HepG2 (cell line): ENCODE data around the gene FRG1. TPM values are rescaled to one million over a fixed set of nuclear protein-coding genes. Genes with fewer than 3 reads are reported as not detected.
A peak's percentile ranks its signal among the peaks of the same experiment; 100 is the strongest.

Source experiments
- FOXP1 ChIP-seq, 2 experiments: fragments of 450-650 bp in 1 of 2; IDR thresholded peaks; 2 replicates each; pipeline ENCODE4 v1.6.1; 2017 to 2018; ENCODE audit warnings: antibody characterized with exemption in 1 of 2
- GABPA ChIP-seq, 2 experiments: IDR thresholded peaks; 2 replicates each; pipeline ENCODE4 v1.6.1; 2011 to 2016; ENCODE audit warnings: low read depth in 2 of 2, low read length in 1 of 2, missing biosample characterization in 1 of 2, missing genetic modification characterization in 1 of 2
- KAT7 ChIP-seq: IDR thresholded peaks from 2 replicates; pipeline ENCODE4 v1.6.1; 2018; ENCODE audit warnings: borderline replicate concordance, missing compliant biosample characterization
- SSRP1 ChIP-seq: IDR thresholded peaks from 2 replicates; pipeline ENCODE4 v1.6.1; 2016; ENCODE audit warnings: control low read depth
- ZBTB42 ChIP-seq: sonication (generic); formaldehyde crosslinking; IDR thresholded peaks from 2 replicates; pipeline ENCODE4 v1.5.0; 2020; ENCODE audit warnings: mild to moderate bottlenecking, missing genetic modification reagents
- ZFP36 ChIP-seq: fragments of 150-350 bp; IDR thresholded peaks from 2 replicates; pipeline ENCODE4 v1.6.1; 2018; ENCODE audit warnings: borderline replicate concordance, low read length, low read depth; ENCODE audit not compliant: partially characterized antibody
- ZNF703 ChIP-seq: sonication (generic); formaldehyde crosslinking; IDR thresholded peaks from 2 replicates; pipeline ENCODE4 v1.5.1; 2020; ENCODE audit warnings: missing genetic modification reagents, mild to moderate bottlenecking, moderate library complexity, borderline replicate concordance
- ZNF773 ChIP-seq: sonication (generic); formaldehyde crosslinking; IDR thresholded peaks from 2 replicates; pipeline ENCODE4 v1.4.0; 2020; ENCODE audit warnings: missing genetic modification reagents, borderline replicate concordance
- polyA plus RNA-seq, 8 experiments: library from polyadenylated mRNA; depleted of rRNA in 3 of 8; stranded (reverse) in 7 of 8; unstranded in 1 of 8; fragments of >200 nt; fragmentation: Illumina TruSeq in 4 of 8; extraction: Trizol in 4 of 8; gene quantifications; 2 replicates each; pipeline versions ENCODE4 v1.2.1 to v1.2.3, GENCODE V29; 2011 to 2016; ENCODE audit warnings: low read depth in 4 of 8, missing spikeins in 1 of 8, mixed read lengths in 1 of 8; ENCODE audit not compliant: insufficient read depth in 1 of 8
- total RNA-seq, 5 experiments: library from RNA; depleted of rRNA; stranded (reverse); fragments of >200 nt; fragmentation: Illumina TruSeq; extraction: Trizol; gene quantifications; 2 replicates each; pipeline ENCODE4 v1.2.3, GENCODE V29; 2016; ENCODE audit warnings: low read depth in 1 of 5
- TF ChIP-seq, protein P1 (sequence below): sonication (generic); formaldehyde crosslinking; IDR thresholded peaks from one replicate; pipeline ENCODE4 v1.5.1; 2020; ENCODE audit warnings: mild to moderate bottlenecking, missing genetic modification reagents; ENCODE audit errors: not compliant biosample characterization
- TF ChIP-seq, protein P2 (sequence below): sonication (generic); formaldehyde crosslinking; IDR thresholded peaks from 2 replicates; pipeline ENCODE4 v1.4.0; 2020; ENCODE audit warnings: missing genetic modification reagents
- TF ChIP-seq, protein P3 (sequence below): sonication (generic); formaldehyde crosslinking; IDR thresholded peaks from 2 replicates; pipeline ENCODE4 v1.4.0; 2020; ENCODE audit warnings: missing genetic modification reagents

Gene FRG1
- total and polyA plus RNA-seq, 2 of the 13 experiments (the other 11 are each of a cell fraction or from before 2014, with no cell fraction given), result 5.7 to 42.6 TPM

DNA sequence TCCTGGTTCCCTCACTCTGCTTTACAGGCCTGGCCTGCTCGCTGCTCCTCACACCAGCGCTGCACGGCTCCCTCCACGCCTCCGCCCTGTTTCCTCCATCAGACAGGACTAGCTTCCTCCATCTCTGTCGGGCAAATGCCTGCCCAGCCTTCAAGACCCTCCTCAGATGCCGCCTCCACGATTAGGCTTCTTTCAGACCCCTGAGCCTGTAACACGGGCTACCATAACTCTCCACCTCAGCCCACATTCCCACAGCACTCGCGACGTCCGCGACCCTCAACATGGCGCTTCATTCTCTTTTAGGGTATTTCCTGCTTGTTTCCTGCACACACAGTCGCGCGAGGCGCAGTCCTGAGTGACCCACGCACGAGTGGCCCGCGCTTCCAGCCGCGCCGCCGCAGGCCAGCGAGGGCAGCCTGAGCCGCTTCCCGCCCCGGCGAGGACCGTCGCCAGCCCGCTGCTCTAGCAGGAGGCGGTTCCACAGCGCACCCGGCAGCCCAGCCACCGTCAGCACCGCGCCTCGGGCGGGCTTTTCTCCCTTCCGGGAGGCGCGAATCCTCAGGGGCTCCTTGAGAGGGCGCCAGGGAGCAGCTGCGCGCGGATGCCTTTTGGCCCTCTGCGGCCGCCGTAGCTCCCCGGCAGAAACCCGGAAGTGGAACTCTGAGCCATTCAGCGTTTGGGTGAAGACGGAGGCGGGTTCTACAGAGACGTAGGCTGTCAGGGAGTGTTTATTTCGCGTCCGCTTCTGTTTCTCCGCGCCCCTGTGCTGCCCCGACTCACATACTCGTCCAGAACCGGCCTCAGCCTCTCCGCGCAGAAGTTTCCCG lies at the start of gene FRG1 (continued):
- TF ChIP-seq, protein P1, sequence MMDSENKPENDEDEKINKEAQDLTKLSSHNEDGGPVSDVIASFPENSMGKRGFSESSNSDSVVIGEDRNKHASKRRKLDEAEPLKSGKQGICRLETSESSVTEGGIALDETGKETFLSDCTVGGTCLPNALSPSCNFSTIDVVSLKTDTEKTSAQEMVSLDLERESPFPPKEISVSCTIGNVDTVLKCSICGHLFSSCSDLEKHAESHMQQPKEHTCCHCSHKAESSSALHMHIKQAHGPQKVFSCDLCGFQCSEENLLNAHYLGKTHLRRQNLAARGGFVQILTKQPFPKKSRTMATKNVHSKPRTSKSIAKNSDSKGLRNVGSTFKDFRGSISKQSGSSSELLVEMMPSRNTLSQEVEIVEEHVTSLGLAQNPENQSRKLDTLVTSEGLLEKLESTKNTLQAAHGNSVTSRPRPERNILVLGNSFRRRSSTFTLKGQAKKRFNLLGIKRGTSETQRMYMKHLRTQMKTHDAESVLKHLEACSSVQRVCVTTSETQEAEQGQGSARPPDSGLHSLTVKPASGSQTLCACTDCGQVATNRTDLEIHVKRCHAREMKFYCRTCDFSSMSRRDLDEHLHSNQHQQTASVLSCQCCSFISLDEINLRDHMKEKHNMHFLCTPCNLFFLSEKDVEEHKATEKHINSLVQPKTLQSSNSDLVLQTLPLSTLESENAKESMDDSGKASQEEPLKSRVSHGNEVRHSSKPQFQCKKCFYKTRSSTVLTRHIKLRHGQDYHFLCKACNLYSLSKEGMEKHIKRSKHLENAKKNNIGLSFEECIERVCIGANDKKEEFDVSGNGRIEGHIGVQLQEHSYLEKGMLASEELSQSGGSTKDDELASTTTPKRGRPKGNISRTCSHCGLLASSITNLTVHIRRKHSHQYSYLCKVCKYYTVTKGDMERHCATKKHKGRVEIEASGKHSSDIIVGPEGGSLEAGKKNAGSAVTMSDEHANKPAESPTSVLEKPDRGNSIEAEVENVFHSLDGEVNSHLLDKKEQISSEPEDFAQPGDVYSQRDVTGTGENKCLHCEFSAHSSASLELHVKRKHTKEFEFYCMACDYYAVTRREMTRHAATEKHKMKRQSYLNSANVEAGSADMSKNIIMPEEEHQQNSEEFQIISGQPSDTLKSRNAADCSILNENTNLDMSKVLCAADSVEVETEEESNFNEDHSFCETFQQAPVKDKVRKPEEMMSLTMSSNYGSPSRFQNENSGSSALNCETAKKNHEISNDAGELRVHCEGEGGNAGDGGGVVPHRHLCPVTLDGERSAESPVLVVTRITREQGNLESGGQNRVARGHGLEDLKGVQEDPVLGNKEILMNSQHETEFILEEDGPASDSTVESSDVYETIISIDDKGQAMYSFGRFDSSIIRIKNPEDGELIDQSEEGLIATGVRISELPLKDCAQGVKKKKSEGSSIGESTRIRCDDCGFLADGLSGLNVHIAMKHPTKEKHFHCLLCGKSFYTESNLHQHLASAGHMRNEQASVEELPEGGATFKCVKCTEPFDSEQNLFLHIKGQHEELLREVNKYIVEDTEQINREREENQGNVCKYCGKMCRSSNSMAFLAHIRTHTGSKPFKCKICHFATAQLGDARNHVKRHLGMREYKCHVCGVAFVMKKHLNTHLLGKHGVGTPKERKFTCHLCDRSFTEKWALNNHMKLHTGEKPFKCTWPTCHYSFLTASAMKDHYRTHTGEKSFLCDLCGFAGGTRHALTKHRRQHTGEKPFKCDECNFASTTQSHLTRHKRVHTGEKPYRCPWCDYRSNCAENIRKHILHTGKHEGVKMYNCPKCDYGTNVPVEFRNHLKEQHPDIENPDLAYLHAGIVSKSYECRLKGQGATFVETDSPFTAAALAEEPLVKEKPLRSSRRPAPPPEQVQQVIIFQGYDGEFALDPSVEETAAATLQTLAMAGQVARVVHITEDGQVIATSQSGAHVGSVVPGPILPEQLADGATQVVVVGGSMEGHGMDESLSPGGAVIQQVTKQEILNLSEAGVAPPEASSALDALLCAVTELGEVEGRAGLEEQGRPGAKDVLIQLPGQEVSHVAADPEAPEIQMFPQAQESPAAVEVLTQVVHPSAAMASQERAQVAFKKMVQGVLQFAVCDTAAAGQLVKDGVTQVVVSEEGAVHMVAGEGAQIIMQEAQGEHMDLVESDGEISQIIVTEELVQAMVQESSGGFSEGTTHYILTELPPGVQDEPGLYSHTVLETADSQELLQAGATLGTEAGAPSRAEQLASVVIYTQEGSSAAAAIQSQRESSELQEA (CRISPR knock-in tag), result peak; percentile 92
- TF ChIP-seq ZNF773 (CRISPR knock-in tag) (0 out of 2 replicates have a peak, but pooled peaks have one; percentile 75), KAT7 (CRISPR knock-in tag) (peak; percentile 85; the same call in 1 of the 2 replicates), ZFP36 (no peak), SSRP1 (CRISPR knock-in tag) (no peak), FOXP1 (IDR thresholded peaks at IDR 0.05) (no peak), FOXP1 (CRISPR knock-in tag; IDR thresholded peaks at IDR 0.05) (0 out of 2 replicates have a peak, but pooled peaks have one; percentile 17), ZBTB42 (CRISPR knock-in tag) (peak; percentile 82; the same call in 1 of the 2 replicates), ZNF703 (CRISPR knock-in tag) (no peak; the same call in 1 of the 2 replicates), GABPA (IDR thresholded peaks at IDR 0.05; ENCODE audit: low read depth, low read length) (peak; percentile 61), GABPA (CRISPR knock-in tag; IDR thresholded peaks at IDR 0.05; ENCODE audit: low read depth) (peak; percentile 93)
- TF ChIP-seq, protein P2, sequence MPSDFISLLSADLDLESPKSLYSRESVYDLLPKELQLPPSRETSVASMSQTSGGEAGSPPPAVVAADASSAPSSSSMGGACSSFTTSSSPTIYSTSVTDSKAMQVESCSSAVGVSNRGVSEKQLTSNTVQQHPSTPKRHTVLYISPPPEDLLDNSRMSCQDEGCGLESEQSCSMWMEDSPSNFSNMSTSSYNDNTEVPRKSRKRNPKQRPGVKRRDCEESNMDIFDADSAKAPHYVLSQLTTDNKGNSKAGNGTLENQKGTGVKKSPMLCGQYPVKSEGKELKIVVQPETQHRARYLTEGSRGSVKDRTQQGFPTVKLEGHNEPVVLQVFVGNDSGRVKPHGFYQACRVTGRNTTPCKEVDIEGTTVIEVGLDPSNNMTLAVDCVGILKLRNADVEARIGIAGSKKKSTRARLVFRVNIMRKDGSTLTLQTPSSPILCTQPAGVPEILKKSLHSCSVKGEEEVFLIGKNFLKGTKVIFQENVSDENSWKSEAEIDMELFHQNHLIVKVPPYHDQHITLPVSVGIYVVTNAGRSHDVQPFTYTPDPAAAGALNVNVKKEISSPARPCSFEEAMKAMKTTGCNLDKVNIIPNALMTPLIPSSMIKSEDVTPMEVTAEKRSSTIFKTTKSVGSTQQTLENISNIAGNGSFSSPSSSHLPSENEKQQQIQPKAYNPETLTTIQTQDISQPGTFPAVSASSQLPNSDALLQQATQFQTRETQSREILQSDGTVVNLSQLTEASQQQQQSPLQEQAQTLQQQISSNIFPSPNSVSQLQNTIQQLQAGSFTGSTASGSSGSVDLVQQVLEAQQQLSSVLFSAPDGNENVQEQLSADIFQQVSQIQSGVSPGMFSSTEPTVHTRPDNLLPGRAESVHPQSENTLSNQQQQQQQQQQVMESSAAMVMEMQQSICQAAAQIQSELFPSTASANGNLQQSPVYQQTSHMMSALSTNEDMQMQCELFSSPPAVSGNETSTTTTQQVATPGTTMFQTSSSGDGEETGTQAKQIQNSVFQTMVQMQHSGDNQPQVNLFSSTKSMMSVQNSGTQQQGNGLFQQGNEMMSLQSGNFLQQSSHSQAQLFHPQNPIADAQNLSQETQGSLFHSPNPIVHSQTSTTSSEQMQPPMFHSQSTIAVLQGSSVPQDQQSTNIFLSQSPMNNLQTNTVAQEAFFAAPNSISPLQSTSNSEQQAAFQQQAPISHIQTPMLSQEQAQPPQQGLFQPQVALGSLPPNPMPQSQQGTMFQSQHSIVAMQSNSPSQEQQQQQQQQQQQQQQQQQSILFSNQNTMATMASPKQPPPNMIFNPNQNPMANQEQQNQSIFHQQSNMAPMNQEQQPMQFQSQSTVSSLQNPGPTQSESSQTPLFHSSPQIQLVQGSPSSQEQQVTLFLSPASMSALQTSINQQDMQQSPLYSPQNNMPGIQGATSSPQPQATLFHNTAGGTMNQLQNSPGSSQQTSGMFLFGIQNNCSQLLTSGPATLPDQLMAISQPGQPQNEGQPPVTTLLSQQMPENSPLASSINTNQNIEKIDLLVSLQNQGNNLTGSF, result no peak; the same call in 1 of the 2 replicates
- TF ChIP-seq, protein P3, sequence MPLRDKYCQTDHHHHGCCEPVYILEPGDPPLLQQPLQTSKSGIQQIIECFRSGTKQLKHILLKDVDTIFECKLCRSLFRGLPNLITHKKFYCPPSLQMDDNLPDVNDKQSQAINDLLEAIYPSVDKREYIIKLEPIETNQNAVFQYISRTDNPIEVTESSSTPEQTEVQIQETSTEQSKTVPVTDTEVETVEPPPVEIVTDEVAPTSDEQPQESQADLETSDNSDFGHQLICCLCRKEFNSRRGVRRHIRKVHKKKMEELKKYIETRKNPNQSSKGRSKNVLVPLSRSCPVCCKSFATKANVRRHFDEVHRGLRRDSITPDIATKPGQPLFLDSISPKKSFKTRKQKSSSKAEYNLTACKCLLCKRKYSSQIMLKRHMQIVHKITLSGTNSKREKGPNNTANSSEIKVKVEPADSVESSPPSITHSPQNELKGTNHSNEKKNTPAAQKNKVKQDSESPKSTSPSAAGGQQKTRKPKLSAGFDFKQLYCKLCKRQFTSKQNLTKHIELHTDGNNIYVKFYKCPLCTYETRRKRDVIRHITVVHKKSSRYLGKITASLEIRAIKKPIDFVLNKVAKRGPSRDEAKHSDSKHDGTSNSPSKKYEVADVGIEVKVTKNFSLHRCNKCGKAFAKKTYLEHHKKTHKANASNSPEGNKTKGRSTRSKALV (CRISPR knock-in tag), result peak; percentile 90
